HEK293 (cell line): ENCODE results near the gene TESMIN.
A peak's percentile ranks its signal among the peaks of the same experiment; 100 is the strongest.

Experiments
- CTCF ChIA-PET: fragments of 350-600 bp; formaldehyde crosslinking; extraction: SDS; loops from one replicate; lab custom pipeline; 2021; ENCODE audit warnings: antibody characterized with exemption; lab: Yijun Ruan, JAX
- POLR2A ChIA-PET: fragments of 300-600 bp; formaldehyde crosslinking; extraction: SDS; loops from one replicate; lab custom pipeline; 2020; ENCODE audit warnings: antibody characterized with exemption, inconsistent platforms; lab: Yijun Ruan, JAX
- H3K27ac ChIP-seq: fragments of 200-500 bp; sonication (Bioruptor generic); 2 replicates; pipeline ENCODE4 v1.5.1; 2014; ENCODE audit warnings: low read depth, low read length, control low read depth, inconsistent platforms; ENCODE audit errors: extremely low read depth
- H3K36me3 ChIP-seq, 2 experiments: fragments of 200-500 bp in 1 of 2; sonication (Bioruptor generic) in 1 of 2; 1 replicate in 1 of 2; 2 replicates in 1 of 2; pipeline ENCODE4 v1.5.1; 2014 to 2017; ENCODE audit warnings: inconsistent platforms in 2 of 2, low read length in 2 of 2; ENCODE audit not compliant: control insufficient read depth in 2 of 2, insufficient read depth in 1 of 2
- H3K4me1 ChIP-seq: fragments of 200-500 bp; sonication (Bioruptor generic); 2 replicates; pipeline ENCODE4 v1.5.1; 2014; ENCODE audit warnings: mild to moderate bottlenecking, low read length, inconsistent platforms; ENCODE audit not compliant: control insufficient read depth, insufficient read depth
- H3K4me3 ChIP-seq: 2 replicates; pipeline ENCODE4 v1.5.1; 2011; ENCODE audit warnings: low read depth, mild to moderate bottlenecking, control low read depth, low read length, moderate library complexity
- H3K9me3 ChIP-seq: fragments of 200-500 bp; sonication (Bioruptor generic); 2 replicates; pipeline ENCODE4 v1.5.1; 2014; ENCODE audit warnings: low read depth, low read length, inconsistent platforms; ENCODE audit not compliant: control insufficient read depth, insufficient read depth
- FEZF1 ChIP-seq: fragments of 450-650 bp; formaldehyde crosslinking; IDR thresholded peaks from 2 replicates; pipeline ENCODE4 v1.5.1; 2016; ENCODE audit warnings: missing biosample characterization, missing genetic modification characterization
- ZXDB ChIP-seq: fragments of 450-650 bp; formaldehyde crosslinking; IDR thresholded peaks from 2 replicates; pipeline ENCODE4 v1.5.1; 2016; ENCODE audit warnings: missing biosample characterization, missing genetic modification characterization

Gene TESMIN

GRCh38 chr11:68658097-68658496 lies 93.2 kb downstream of the TESMIN start:
- ChIA-PET POLR2A (no interaction called here), CTCF (interaction anchor here (0.6 to 0.9 kb wide), 3 partner anchors 45 to 460 kb away, joined by 3 to 7 read pairs (median 4); no protein-coding TSS in a partner anchor)
- H3K36me3 ChIP-seq: no peaks in the 10 kb centered on the region
- no peak overlapping the region for H3K27ac ChIP-seq
- H3K4me3 ChIP-seq: no peak overlapping the region
- H3K9me3 ChIP-seq: no peaks in the 10 kb centered on the region
- H3K4me1 ChIP-seq: peaks cover 10% of the 10 kb centered on the region
- TF ChIP-seq ZXDB (tag by site-specific recombination): no peak
- peak; percentile 55 for TF ChIP-seq FEZF1
